ENCODE results near the gene DPY19L1.
A peak's percentile ranks its signal among the peaks of the same experiment; 100 is the strongest.
"Not testable (repeated sequence)": the region's sequence is repeated elsewhere in the genome, so short reads cannot be mapped to it uniquely, and the experiment has no call there.

The DPY19L1 gene

GRCh38 chr7:35037211-35037525 is at the start of gene DPY19L1:
DPY19L1 (minus strand) TSS chr7:35037485; CDS start chr7:35037394, 91 bp downstream.
- TF ChIP-seq CTCF (IDR thresholded peaks at IDR 0.05) = no peak
- no peaks in the 10 kb centered on the region for H3K9me3 ChIP-seq
- peaks cover 7 to 9% of the 10 kb centered on the region in 2 experiments for H3K4me1 ChIP-seq (ENCODE audit: control insufficient read depth in 1 of 2, insufficient read depth in 1 of 2, low read depth in 1 of 2, low read length in 1 of 2)
- peaks cover 36% of the 10 kb centered on the region for H3K27me3 ChIP-seq
- H3K36me3 ChIP-seq = no peaks in the 10 kb centered on the region
- H3K27ac ChIP-seq = peak within 1 kb of the TSS; percentile 63
- peak within 1 kb of the TSS; percentile 63 to 73 for H3K4me3 ChIP-seq (ENCODE audit: low read depth in 1 of 2, low read length in 1 of 2)

GRCh38 chr7:35079517-35079916 is 42.2 kb upstream of the DPY19L1 start:
- H3K27me3 ChIP-seq; H3K36me3 ChIP-seq; H3K27ac ChIP-seq; H3K4me3 ChIP-seq (ENCODE audit: low read depth in 1 of 2, low read length in 1 of 2); H3K9me3 ChIP-seq; H3K4me1 ChIP-seq (ENCODE audit: control insufficient read depth in 1 of 2, insufficient read depth in 1 of 2, low read depth in 1 of 2, low read length in 1 of 2): not testable (repeated sequence)

GRCh38 chr7:35074008-35074407 is 36.7 kb upstream of the DPY19L1 start:
- H3K36me3 ChIP-seq; H3K27ac ChIP-seq; H3K4me3 ChIP-seq (ENCODE audit: low read depth in 1 of 2, low read length in 1 of 2); H3K4me1 ChIP-seq (ENCODE audit: control insufficient read depth in 1 of 2, insufficient read depth in 1 of 2, low read depth in 1 of 2, low read length in 1 of 2); H3K9me3 ChIP-seq: not testable (repeated sequence)
- H3K27me3 ChIP-seq = peaks cover 19% of the 10 kb centered on the region

GRCh38 chr7:35072950-35073827 is 35.9 kb upstream of the DPY19L1 start:
- not testable (repeated sequence) for H3K4me3 ChIP-seq (ENCODE audit: low read depth in 1 of 2, low read length in 1 of 2); H3K27ac ChIP-seq; H3K36me3 ChIP-seq; H3K4me1 ChIP-seq (ENCODE audit: control insufficient read depth in 1 of 2, insufficient read depth in 1 of 2, low read depth in 1 of 2, low read length in 1 of 2); H3K9me3 ChIP-seq
- peaks cover 19% of the 10 kb centered on the region for H3K27me3 ChIP-seq

GRCh38 chr7:35069084-35069483 is 31.8 kb upstream of the DPY19L1 start:
- not testable (repeated sequence) for H3K9me3 ChIP-seq; H3K36me3 ChIP-seq; H3K27ac ChIP-seq; H3K4me1 ChIP-seq (ENCODE audit: control insufficient read depth in 1 of 2, insufficient read depth in 1 of 2, low read depth in 1 of 2, low read length in 1 of 2); H3K4me3 ChIP-seq (ENCODE audit: low read depth in 1 of 2, low read length in 1 of 2)
- H3K27me3 ChIP-seq = peaks cover 19% of the 10 kb centered on the region

- H3K4me3 ChIP-seq (ENCODE audit: low read depth in 1 of 2, low read length in 1 of 2); H3K27me3 ChIP-seq; H3K4me1 ChIP-seq (ENCODE audit: control insufficient read depth in 1 of 2, insufficient read depth in 1 of 2, low read depth in 1 of 2, low read length in 1 of 2); H3K27ac ChIP-seq; H3K9me3 ChIP-seq; H3K36me3 ChIP-seq: not testable (repeated sequence)
These were observed 28.1 kb upstream of the DPY19L1 start for GRCh38 chr7:35065382-35065781.

- peaks cover 11% of the 10 kb centered on the region for H3K27me3 ChIP-seq
- H3K27ac ChIP-seq; H3K9me3 ChIP-seq; H3K4me3 ChIP-seq (ENCODE audit: low read depth in 1 of 2, low read length in 1 of 2); H3K36me3 ChIP-seq; H3K4me1 ChIP-seq (ENCODE audit: control insufficient read depth in 1 of 2, insufficient read depth in 1 of 2, low read depth in 1 of 2, low read length in 1 of 2): not testable (repeated sequence)
These were observed 21.3 kb upstream of the DPY19L1 start for GRCh38 chr7:35058571-35058970.

- H3K9me3 ChIP-seq; H3K4me3 ChIP-seq (ENCODE audit: low read depth in 1 of 2, low read length in 1 of 2); H3K27ac ChIP-seq; H3K36me3 ChIP-seq; H3K4me1 ChIP-seq (ENCODE audit: control insufficient read depth in 1 of 2, insufficient read depth in 1 of 2, low read depth in 1 of 2, low read length in 1 of 2): not testable (repeated sequence)
- peaks cover 18% of the 10 kb centered on the region for H3K27me3 ChIP-seq
These were observed 20.5 kb upstream of the DPY19L1 start for GRCh38 chr7:35057505-35058451.

GRCh38 chr7:35055733-35056132 is 18.4 kb upstream of the DPY19L1 start:
- H3K36me3 ChIP-seq; H3K4me1 ChIP-seq (ENCODE audit: control insufficient read depth in 1 of 2, insufficient read depth in 1 of 2, low read depth in 1 of 2, low read length in 1 of 2); H3K9me3 ChIP-seq; H3K27ac ChIP-seq; H3K4me3 ChIP-seq (ENCODE audit: low read depth in 1 of 2, low read length in 1 of 2): not testable (repeated sequence)
- peaks cover 35% of the 10 kb centered on the region for H3K27me3 ChIP-seq

- H3K36me3 ChIP-seq; H3K4me1 ChIP-seq (ENCODE audit: control insufficient read depth in 1 of 2, insufficient read depth in 1 of 2, low read depth in 1 of 2, low read length in 1 of 2); H3K27ac ChIP-seq; H3K9me3 ChIP-seq; H3K4me3 ChIP-seq (ENCODE audit: low read depth in 1 of 2, low read length in 1 of 2): not testable (repeated sequence)
- peaks cover 35% of the 10 kb centered on the region for H3K27me3 ChIP-seq
These were observed 16.3 kb upstream of the DPY19L1 start for GRCh38 chr7:35053488-35054175.

GRCh38 chr7:35048390-35048789 is 11.1 kb upstream of the DPY19L1 start:
- H3K36me3 ChIP-seq; H3K4me1 ChIP-seq (ENCODE audit: control insufficient read depth in 1 of 2, insufficient read depth in 1 of 2, low read depth in 1 of 2, low read length in 1 of 2); H3K4me3 ChIP-seq (ENCODE audit: low read depth in 1 of 2, low read length in 1 of 2); H3K9me3 ChIP-seq; H3K27ac ChIP-seq: not testable (repeated sequence)
- peaks cover 23% of the 10 kb centered on the region for H3K27me3 ChIP-seq

- H3K27ac ChIP-seq; H3K4me1 ChIP-seq (ENCODE audit: control insufficient read depth in 1 of 2, insufficient read depth in 1 of 2, low read depth in 1 of 2, low read length in 1 of 2); H3K4me3 ChIP-seq (ENCODE audit: low read depth in 1 of 2, low read length in 1 of 2); H3K36me3 ChIP-seq; H3K9me3 ChIP-seq: not testable (repeated sequence)
- H3K27me3 ChIP-seq = peaks cover 18% of the 10 kb centered on the region
These were observed 10.6 kb upstream of the DPY19L1 start for GRCh38 chr7:35047912-35048305.
